ENCODE data around the gene LEAP2.

DNA sequence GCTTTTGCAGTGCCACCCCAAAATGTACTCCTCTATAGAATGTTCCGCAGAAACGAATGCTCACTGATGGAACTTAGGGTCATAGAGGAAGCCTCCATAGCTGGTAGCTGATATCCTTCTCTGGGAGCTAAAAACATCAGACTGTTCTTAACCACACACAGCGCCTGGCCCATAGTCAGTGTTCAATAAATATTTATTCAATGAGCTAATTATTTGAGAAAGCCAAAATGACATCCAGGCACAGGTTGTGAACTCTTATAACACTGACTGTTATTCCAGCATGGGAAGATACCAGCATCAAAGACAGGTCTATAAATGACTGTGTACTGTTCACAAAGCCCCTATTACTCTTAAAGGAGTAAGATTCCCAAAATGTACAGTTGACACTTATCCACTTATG, 20.1 kb upstream of the LEAP2 start:
- TF ChIP-seq POLR2A (IDR thresholded peaks at IDR 0.05) (no peak), POLR2AphosphoS5 (IDR thresholded peaks at IDR 0.05) (no peak)
- TF ChIP-seq, protein P1, sequence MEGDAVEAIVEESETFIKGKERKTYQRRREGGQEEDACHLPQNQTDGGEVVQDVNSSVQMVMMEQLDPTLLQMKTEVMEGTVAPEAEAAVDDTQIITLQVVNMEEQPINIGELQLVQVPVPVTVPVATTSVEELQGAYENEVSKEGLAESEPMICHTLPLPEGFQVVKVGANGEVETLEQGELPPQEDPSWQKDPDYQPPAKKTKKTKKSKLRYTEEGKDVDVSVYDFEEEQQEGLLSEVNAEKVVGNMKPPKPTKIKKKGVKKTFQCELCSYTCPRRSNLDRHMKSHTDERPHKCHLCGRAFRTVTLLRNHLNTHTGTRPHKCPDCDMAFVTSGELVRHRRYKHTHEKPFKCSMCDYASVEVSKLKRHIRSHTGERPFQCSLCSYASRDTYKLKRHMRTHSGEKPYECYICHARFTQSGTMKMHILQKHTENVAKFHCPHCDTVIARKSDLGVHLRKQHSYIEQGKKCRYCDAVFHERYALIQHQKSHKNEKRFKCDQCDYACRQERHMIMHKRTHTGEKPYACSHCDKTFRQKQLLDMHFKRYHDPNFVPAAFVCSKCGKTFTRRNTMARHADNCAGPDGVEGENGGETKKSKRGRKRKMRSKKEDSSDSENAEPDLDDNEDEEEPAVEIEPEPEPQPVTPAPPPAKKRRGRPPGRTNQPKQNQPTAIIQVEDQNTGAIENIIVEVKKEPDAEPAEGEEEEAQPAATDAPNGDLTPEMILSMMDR (IDR thresholded peaks at IDR 0.05), result no peak
